Measurements from ENCODE around the gene MAGI2.

MAGI2 gene

DNA sequence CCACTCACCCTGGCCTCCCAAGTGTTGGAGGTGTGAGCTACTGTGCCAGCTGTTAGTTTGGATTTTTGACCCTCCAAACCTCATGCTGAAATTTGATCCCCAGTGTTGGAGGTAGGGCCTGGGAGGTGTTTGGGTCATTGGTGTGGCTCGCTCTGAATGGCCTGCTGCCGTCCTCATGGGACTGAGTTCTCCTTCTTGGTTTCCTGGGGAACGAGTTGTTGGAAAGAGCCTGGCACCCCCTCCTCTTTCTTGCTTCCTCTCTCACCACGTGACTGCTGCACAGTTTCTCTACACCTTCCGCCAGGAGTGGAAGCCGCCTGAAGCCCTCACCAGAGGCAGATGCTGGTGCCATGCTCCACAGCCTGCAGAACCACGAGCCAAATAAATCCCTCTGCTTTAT lies 1401.4 kb downstream of the MAGI2 start:
- no peak for ATAC-seq

DNA sequence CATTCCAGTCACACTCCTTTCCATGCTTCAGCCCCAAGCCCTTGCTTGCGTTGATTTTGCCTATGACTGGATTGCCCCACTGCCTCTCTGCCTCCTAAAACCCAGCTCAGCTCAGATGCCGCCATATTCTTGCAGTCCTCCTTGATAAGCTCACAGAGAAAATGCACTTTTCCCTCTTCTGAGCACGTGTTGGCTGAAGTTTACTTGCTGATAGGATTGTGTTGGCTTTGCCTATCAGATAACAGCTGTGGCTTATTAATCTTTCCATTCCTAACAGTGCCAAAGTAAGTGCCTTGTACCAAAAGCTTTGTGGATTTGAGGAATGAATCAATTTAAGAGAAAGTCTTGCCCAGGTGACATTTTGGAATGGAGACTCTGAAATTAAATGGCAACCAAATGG lies 1405.7 kb downstream of the MAGI2 start:
- ATAC-seq: no peak

GRCh38 chr7:78043159-78043558 lies 1410.3 kb downstream of the MAGI2 start:
- no peak for ATAC-seq

DNA sequence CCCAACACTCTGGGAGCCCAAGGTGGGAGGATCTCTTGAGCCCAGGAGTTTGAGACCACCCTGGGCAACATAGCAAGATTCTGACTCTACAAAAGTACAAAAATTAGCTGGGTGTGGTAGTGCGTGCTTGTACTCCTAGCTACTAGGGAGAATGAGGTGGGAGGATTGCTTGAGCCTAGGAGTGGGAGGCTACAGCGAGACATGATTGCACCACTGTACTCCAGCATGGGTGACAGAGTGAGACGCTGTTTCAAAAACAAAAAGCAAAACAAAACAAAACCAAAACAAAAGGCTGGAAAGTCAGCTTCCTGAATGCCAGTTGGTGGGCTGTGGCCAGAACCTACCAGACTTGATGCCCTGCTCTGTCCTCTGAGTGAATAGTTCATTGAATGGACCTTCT lies 1412.0 kb downstream of the MAGI2 start:
- no peak for ATAC-seq

DNA sequence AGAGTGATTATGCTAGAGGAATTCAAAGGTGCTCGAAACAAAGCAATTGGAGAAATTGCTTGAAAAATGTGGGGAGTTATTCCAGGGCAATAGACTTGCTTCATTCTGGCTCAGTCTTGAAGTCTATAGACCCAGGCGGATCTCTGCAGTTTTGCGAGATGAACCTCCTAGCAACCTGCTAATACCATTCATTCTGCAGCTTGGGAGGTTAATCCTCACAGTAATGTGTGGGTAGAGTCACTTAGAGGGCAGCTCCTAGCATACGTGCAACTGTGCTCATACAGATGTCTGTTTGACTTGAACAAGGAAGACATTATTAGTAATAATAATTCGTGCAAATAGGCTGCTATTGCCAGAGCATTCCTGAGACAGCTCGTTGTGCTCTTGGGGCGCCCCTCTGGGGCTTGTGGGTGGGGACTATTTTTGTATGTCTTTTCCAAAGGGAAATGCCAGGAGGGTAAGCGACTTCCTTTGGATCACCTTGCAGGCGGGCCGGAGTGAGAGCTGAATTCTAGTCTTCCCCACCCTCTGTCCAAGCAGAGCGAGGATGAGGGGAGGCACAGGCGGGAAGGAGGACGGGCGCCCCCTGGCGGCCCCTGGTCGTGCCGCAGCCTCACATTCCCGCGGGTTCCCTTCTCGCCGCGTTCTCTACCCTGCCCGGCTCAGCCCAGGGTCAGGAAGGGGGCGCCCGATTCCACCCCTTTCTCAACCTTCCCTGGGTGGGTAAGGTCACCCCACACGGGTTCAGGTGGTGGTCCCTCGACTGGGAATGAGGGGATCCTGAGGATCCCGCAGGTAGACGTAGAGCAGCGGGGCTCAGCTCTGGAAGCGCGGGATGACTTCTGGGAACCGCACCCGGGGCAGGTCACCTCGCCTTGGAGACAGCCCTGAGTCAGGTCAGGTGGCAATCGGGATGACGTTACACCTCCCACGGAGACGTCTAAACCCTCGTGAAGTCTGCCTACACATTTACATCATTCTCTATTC lies 1413.4 kb downstream of the MAGI2 start:
- ATAC-seq: peak; percentile 46 to 56

DNA sequence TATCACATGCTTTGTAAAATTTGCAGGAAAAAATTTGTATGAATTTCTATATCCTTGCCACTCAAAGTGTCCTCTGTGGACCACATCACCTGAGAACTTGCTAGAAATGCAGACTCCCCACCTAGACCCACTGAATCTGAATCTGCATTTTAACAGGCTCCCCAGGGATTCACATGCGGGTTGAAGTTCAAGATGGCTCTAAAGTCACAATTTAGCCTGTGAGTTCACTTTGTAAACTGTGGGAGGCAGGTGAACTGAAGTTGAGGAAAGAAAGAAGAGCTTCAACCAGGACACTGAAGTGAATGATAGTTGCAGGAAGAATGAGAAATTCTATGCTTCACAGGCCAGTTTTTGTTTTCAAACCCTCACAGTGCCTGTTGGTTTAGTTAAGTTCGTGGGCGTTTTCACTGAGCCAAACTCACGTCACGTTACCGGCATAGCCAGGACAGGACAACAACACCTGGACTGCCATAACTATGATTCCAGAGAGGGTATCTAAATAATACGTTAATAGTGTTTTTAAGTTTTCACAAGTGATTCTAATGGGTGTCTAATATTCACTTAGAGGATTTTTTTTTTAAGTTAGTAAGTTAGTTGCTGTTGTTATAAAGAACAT lies 1414.9 kb downstream of the MAGI2 start:
- no peak for ATAC-seq

DNA sequence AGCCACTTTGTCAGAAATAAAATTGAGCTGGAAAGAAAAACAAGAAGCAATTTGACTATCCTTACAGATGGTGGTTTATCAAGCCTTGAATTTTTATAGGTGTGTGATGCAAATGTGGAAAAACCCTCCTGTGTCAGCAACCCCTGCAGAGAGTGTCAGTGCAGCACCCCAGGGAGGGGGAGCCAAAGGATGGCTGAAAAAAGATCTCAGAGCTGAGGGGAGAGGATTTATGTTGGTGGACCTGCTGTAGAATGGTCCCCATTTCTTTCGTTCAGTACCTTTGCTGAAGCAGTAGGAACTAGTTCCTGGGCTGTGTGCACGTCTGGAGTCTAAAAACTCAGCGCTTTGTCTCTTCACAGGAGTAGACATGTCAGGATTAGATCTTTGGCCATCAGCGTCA lies 1415.9 kb downstream of the MAGI2 start:
- no peak for ATAC-seq

DNA sequence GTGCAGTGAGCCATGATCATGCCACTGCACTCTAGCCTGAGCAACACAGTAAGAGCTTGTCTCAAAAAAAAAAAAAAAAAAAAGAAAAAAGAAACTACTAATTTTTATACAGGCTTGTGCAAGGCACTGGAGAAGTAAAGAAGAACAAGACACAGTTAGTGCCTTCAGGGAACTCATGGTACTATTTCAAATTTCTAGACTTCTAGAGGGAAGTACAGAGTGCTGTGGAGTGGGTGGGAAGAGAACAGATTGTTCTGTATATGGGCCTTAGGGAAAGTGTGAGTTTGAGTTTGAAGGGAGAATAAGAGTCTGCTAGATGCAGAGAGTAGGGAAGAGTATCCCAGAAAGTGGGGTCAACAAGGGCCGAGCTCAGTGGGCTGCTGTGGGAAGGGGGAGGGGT lies 1420.1 kb downstream of the MAGI2 start:
- ATAC-seq: no peak

DNA sequence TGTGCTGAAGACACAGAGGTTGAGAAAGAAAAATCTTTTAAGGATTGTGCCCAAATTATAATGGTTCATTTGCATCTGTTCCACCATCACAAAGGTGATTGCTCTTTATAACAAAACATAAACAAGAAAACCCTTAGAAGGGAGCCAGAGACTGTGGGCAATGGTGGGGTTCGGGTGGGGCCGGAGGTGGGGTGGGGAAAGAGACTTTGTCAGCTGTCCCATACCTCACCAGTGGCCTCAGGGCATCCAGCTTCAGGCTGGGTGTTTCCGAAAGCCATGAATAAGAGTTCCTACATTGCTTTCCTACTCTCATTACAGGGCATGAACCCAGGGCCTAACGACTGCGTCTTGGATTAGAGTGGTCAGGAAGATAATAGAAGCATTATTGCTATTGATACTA lies 1427.0 kb downstream of the MAGI2 start:
- no peak for ATAC-seq

GRCh38 chr7:78024591-78024990 lies 1428.9 kb downstream of the MAGI2 start:
- no peak for ATAC-seq

DNA sequence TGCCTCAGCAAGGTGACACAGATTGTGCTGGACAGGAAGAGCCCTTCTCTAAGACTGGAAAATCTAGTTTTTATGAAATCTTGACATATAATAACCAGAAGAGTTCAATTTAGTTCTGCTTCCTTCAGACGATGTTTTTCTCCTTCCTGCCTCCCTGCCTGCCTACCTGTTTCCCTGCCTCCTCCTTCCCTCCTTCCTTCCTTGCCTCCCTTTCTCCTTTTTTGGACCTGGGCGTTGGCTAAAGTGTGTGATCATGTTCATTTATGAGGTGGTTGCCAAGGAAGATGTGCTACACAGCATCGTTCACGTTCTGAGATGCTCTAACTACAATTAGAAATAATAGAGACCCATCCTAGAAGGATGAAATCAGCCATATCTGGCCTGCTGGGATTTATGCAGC lies 1430.3 kb downstream of the MAGI2 start:
- ATAC-seq: no peak

GRCh38 chr7:78022165-78022564 lies 1431.3 kb downstream of the MAGI2 start:
- ATAC-seq: no peak

DNA sequence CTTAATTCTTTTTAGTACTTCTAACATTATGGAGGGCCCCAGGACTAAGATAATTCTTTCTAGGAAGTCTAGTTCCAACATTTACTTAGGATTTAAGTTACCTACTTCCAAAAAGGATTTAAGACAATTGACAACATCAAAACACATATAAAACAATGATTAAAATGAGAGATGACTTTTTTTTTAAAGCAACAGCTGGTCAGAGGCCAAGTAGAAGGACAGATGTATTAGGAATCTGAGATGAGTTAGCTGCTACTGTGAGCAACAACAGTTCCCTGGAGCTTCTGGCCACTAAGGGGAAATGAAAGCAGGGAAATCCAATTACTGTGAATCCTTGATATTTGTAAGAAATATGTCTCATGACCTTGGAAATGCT lies 1432.6 kb downstream of the MAGI2 start:
- ATAC-seq: no peak

- ATAC-seq: peak; percentile 24 to 36
Observed at GRCh38 chr7:78020136-78020873, 1433.2 kb downstream of the MAGI2 start.

GRCh38 chr7:78019447-78020135 lies 1433.9 kb downstream of the MAGI2 start:
- peak; percentile 77 to 80 for ATAC-seq

DNA sequence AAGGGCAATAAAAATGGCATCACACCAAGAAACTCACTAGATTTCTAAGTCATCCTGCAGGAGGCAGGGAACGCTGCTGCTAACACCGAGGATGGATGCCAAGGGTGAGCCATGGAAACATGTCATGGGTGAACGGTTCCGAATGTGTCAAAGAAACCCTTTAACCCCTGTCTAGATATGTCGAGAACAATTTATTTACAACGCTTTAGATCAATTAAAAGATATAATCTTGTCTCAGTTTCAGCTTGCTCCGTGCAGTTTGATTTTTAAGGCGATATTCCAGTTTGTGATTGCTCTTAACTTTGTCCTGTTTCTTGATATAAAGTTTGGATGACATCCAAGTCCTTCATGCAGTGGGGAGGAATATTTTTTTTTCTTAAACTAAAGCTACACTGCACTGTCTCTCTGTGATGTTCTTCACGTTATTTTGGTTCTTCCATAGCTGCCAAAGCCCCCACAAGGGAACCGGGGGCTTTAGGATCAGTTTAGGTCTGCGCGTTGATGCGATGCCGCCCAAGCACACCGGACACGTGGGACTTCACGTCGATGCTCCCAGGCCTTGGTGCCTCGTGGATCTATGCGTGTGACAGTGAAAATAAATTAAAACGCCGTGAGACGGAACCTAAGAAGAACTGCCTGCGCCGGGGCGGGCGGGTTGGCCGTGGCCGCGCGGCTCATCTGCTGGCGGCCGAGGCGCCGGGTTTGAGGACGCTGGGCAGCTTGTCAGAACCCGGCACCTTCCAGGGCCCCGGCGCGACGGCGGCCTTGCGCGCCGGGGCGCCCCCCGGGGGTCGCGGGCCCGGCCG lies 1434.6 kb downstream of the MAGI2 start:
- peak in 1 of 2 donors; percentile 4 for ATAC-seq

- ATAC-seq: no peak
Observed at GRCh38 chr7:78017591-78018100, 1435.8 kb downstream of the MAGI2 start.

GRCh38 chr7:78015574-78016260 lies 1437.8 kb downstream of the MAGI2 start:
- no peak for ATAC-seq

DNA sequence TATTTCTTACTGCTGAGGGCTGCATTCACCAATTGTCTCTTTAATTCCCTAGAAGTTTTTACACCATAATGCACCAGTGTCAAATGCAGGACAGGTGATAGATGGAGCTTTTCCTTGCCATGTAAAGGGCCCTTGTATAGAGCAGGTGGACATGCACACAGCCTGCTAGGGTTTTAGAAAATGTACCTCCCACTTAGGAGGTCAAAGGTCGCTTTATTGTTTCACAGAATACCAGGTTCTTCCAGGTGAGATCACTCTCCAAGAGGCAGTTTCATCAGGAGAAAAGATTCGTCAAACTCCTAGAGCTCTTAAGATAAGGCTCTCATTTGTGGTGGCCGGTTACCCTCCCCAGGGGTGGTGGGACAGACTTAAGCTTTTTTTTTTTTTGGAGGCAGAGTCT lies 1439.1 kb downstream of the MAGI2 start:
- ATAC-seq: no peak

- no peak for ATAC-seq
Observed at GRCh38 chr7:78013386-78013785, 1440.1 kb downstream of the MAGI2 start.

DNA sequence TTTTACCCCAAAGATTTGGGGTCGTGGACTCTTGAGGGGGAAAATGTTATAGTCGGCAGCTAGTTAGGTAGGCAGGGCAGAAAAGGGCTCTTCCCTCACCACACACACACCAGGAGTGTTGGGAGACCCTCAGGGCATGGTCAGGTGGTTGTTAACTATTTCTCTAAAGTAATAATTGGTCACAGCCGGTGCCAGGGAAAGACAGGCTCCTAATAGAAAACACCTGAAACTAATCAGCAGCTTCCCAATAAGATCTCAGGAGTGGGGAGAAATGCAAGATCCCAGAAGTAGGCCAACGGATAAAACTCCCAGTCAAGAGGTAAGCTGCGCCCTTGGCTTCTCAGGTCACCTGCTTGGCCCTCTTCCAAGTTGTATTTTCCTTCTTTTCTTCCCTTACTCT lies 1441.8 kb downstream of the MAGI2 start:
- no peak for ATAC-seq
